GM06990 (cell line): ENCODE measurements around the gene CHST13.

Source experiments
- DNase-seq: peaks from one replicate; pipeline ENCODE4 v3.0.0-alpha.2; 2011; ENCODE audit not compliant: insufficient read length; ENCODE audit errors: extremely low read depth
- H3K27me3 ChIP-seq: replicated peaks from 2 replicates; pipeline ENCODE4 v1.6.0; 2011; ENCODE audit warnings: low read length; ENCODE audit not compliant: control insufficient read depth, insufficient read depth
- H3K36me3 ChIP-seq: 2 replicates; pipeline ENCODE4 v1.5.1; 2011; ENCODE audit warnings: low read length; ENCODE audit not compliant: control insufficient read depth, insufficient read depth
- H3K4me3 ChIP-seq: replicated peaks from 2 replicates; pipeline ENCODE4 v1.5.1; 2011; ENCODE audit warnings: low read depth, mild to moderate bottlenecking, control low read depth, low read length
- TF ChIP-seq, protein P1 (sequence below): IDR thresholded peaks from 2 replicates; pipeline ENCODE4 v1.5.1; 2011; ENCODE audit warnings: low read length, control low read depth, mild to moderate bottlenecking, inconsistent platforms; ENCODE audit not compliant: insufficient read depth, poor library complexity, severe bottlenecking

Gene CHST13

DNA sequence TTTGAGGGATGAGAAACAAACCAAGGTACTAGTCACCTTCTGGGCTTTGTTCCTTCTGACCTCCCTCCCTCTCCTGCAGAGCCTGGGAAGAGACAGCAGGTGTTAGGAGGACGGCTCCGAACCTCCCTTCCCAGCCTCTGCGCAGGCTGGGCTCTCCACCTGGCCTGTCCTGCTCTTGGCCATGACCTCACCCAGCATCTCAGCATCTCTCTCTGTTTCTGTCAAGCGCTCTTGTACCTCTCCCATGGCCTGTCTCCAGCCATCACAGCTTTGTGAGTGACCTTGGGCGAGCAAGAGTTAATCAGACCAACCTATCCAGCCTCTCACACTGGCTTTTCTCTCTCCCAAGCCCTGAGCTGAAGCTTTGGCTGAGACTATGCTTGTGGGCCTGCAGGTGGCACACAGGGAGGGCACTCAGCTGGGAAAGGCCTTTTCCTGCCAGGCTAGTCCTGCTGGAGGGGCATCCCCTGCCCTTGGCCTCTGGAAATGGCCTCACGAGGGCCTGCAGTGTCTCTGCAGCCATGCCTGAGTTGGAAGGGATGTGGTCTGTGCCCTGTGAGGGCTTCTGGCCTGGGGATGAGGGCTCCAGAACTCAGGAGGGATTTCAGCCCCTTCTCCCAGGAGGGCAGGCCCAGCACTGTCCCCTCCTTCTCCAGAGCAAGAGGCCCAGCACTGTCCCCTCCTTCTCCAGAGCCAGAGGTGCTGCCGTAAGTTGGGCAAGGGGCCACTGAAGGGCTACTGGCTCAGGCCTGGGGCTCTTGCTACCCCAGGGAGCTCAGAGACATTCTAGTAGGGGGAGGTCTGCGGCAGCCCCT lies 2.1 kb downstream of the CHST13 start:
- Histone ChIP-seq H3K4me3 (no peak overlapping the region), H3K27me3 (peaks cover 1% of the 10 kb centered on the region; the same call in 1 of the 2 replicates), H3K36me3 (no peaks in the 10 kb centered on the region)
- TF ChIP-seq, protein P1, sequence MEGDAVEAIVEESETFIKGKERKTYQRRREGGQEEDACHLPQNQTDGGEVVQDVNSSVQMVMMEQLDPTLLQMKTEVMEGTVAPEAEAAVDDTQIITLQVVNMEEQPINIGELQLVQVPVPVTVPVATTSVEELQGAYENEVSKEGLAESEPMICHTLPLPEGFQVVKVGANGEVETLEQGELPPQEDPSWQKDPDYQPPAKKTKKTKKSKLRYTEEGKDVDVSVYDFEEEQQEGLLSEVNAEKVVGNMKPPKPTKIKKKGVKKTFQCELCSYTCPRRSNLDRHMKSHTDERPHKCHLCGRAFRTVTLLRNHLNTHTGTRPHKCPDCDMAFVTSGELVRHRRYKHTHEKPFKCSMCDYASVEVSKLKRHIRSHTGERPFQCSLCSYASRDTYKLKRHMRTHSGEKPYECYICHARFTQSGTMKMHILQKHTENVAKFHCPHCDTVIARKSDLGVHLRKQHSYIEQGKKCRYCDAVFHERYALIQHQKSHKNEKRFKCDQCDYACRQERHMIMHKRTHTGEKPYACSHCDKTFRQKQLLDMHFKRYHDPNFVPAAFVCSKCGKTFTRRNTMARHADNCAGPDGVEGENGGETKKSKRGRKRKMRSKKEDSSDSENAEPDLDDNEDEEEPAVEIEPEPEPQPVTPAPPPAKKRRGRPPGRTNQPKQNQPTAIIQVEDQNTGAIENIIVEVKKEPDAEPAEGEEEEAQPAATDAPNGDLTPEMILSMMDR, result no peak
- DNase-seq, result no peak

DNA sequence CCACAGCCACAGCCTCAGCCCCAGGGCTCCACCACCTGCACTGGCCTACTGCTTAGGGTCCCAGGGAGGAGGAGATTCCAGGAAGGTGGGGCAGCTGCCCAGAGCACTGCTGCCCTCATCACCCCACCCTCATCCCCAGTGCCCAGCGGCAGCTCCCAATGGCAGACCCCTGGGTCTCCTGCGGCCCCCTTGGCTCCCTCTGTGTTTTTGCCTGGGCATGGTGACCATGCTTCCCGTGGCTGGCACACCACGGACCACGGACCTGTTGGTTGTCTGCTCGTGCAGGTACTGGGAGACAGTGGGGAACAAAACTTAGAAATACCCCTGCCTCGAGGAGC lies 2.7 kb downstream of the CHST13 start:
- Histone ChIP-seq H3K27me3 (peaks cover 1% of the 10 kb centered on the region; the same call in 1 of the 2 replicates), H3K4me3 (no peak overlapping the region), H3K36me3 (no peaks in the 10 kb centered on the region)
- TF ChIP-seq, protein P1, result no peak
- no peak for DNase-seq

DNA sequence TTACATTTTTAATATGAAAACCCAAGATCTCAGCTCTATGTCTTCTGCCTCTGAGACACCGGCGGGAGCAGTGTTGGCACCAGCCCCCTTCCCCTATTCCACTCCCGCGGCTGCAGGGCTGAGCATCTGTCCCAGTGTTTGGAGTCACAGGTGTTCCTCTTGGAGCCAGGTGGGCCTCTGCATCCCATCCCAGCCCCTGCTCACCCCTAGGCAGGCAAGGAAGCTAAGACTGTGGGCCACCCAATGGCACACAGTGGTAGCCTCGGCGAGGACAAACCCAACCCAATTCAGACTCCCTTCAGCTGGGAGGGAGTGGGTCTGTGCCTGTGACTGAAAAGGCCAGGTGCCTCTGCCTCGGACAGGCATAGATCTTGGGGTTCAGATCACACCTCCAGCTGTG lies 3.1 kb downstream of the CHST13 start:
- TF ChIP-seq, protein P1, result no peak
- peaks cover 1% of the 10 kb centered on the region; the same call in 1 of the 2 replicates for H3K27me3 ChIP-seq
- no peaks in the 10 kb centered on the region for H3K36me3 ChIP-seq
- no peak for DNase-seq
- H3K4me3 ChIP-seq, result no peak overlapping the region

DNA sequence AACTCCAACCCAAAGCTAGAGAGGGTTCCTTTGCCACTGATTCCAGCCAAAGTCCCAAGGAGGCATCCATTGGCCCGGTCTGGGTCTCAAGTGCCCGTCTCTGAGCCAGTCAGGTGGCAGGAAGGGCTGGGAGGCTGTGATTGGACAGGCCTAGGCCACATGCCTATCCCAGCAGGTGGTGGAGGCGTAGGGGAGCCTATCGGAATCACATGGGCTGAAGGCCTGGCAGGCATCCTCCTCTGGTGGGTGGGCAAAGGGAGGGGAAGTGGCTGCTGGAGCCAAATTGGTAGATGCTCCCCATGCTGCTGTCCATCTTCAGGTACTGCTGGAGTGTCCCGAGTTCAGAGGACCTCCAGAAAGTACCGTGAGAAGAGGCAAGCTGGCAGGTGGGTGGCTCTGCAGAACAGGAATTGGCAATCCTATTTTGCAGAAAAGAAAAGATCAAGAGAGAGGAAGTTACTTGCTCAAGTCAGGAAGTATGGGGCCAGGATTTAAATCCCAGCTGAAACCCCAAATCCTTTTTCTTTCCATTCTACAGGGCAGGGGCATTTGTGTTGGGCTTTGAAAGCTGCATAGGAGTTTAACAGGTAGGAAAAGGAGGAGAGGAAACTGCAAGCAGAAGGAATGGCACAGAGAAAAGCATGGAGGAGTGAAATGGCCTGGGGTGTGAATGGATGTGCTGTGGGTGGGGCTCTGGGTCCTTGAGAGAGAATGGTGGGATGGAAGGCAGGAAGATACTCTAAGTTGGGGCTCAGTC lies 3.7 kb downstream of the CHST13 start:
- no peak overlapping the region for H3K4me3 ChIP-seq
- no peaks in the 10 kb centered on the region for H3K36me3 ChIP-seq
- peaks cover 1% of the 10 kb centered on the region; the same call in 1 of the 2 replicates for H3K27me3 ChIP-seq
- TF ChIP-seq, protein P1, result no peak
- no peak for DNase-seq

DNA sequence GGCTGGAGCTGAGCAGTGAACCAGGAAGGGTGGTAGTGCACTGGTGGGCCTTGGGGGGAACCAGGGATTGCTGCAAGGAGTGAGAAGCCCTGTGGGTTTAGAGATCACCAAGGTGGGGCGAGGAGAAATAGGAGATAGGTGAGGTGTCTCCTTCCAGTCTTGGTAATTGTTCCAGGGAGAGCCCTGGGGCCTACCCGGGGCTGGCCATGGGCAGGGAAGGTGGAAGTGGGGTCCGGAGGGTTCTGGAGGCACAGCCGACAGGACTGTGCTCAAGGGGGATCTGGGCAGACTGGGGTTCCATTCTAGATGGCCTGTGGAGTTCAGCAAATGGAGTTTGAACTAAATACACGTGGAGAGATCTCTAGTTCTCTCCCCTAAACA lies 4.5 kb downstream of the CHST13 start:
- H3K36me3 ChIP-seq, result no peaks in the 10 kb centered on the region
- no peak overlapping the region for H3K4me3 ChIP-seq
- peaks cover 1% of the 10 kb centered on the region; the same call in 1 of the 2 replicates for H3K27me3 ChIP-seq
- DNase-seq, result no peak
- TF ChIP-seq, protein P1, result no peak
